Choroid plexus epithelial cell (primary cell): ENCODE data around the gene FCHSD2.
A peak's percentile ranks its signal among the peaks of the same experiment; 100 is the strongest.

ENCODE experiments used
- DNase-seq: peaks from one replicate; pipeline ENCODE4 v3.0.0-alpha.2; 2010; ENCODE audit warnings: low read depth
- H3K4me3 ChIP-seq: 2 replicates; pipeline ENCODE4 v1.5.1; 2011; ENCODE audit warnings: low read depth, mild to moderate bottlenecking, control low read depth, low read length, moderate library complexity
- TF ChIP-seq, protein P1 (sequence below): conservative IDR thresholded peaks from 2 replicates; pipeline ENCODE4 v1.5.1; 2011; ENCODE audit warnings: low read depth, mild to moderate bottlenecking, control low read depth, inconsistent platforms, low read length, moderate library complexity

The FCHSD2 gene

GRCh38 chr11:73100578-73100977 lies 41.5 kb downstream of the FCHSD2 start:
- no peak for DNase-seq
- TF ChIP-seq, protein P1, sequence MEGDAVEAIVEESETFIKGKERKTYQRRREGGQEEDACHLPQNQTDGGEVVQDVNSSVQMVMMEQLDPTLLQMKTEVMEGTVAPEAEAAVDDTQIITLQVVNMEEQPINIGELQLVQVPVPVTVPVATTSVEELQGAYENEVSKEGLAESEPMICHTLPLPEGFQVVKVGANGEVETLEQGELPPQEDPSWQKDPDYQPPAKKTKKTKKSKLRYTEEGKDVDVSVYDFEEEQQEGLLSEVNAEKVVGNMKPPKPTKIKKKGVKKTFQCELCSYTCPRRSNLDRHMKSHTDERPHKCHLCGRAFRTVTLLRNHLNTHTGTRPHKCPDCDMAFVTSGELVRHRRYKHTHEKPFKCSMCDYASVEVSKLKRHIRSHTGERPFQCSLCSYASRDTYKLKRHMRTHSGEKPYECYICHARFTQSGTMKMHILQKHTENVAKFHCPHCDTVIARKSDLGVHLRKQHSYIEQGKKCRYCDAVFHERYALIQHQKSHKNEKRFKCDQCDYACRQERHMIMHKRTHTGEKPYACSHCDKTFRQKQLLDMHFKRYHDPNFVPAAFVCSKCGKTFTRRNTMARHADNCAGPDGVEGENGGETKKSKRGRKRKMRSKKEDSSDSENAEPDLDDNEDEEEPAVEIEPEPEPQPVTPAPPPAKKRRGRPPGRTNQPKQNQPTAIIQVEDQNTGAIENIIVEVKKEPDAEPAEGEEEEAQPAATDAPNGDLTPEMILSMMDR, result no peak
- H3K4me3 ChIP-seq, result no peak overlapping the region

- H3K4me3 ChIP-seq, result no peak overlapping the region
- TF ChIP-seq, protein P1, result no peak
- no peak for DNase-seq
Observed at GRCh38 chr11:73099512-73100266, 42.4 kb downstream of the FCHSD2 start.

DNA sequence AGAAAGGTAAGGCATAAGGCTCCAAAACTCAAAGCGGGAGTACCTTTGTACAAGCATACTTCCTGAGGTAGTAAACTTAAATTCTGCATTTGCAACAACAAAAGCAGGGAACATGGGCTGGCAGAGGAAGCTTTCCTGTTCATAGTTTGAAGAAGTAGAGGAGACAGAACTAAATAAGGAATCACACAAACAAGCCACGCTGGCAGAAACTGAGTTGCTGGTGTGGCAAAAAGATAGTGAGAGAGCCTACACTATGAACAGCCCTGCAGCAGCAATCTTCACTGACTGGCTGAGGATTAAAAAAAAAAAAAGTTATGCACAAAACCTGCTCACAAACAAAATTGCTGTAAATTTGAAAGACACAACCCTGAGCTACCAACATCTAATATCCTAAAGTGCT lies 46.5 kb downstream of the FCHSD2 start:
- H3K4me3 ChIP-seq, result no peak overlapping the region
- TF ChIP-seq, protein P1, result no peak
- peak; percentile 19 for DNase-seq

DNA sequence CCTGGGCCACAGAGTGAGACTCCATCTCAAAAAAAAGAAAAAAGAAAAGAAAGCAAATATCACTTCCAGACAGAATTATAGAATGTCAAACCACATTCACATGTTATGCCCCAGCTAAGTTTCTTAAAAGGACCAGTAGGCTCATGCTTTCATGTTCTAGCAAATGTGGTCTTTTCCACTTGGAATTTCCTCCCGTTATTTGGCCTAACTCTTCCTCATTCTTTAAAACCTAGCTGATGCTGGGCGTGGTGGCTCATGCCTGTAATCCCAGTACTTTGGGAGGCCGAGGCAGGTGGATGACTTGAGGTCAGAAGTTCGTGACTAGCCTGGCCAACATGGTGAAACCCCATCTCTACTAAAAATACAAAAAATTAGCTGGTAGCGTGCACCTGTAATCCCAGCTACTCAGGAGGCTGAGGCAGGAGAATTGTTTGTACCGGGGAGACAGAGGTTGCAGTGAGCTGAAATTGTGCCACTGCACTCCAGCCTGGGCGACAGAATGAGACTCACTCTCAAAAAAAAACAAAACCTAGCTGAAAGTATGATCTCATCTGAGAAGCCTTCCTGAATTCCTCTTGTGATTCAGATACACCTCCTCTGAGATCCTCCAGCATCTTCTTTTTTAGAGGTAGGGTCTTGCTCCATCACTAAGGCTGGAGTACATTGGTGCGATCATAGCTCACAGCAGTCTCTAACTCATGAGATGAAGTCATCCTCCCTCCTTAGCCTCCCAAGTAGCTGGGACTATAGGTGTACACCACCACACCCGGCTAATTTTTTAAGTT lies 50.4 kb downstream of the FCHSD2 start:
- TF ChIP-seq, protein P1, result no peak
- H3K4me3 ChIP-seq, result no peak overlapping the region
- no peak for DNase-seq

- TF ChIP-seq, protein P1, result no peak
- peak; percentile 56 for DNase-seq
- no peak overlapping the region for H3K4me3 ChIP-seq
Observed at GRCh38 chr11:73087730-73088129, 54.4 kb downstream of the FCHSD2 start.

- H3K4me3 ChIP-seq, result no peak overlapping the region
- DNase-seq, result peak; percentile 36
- TF ChIP-seq, protein P1, result no peak
Observed at GRCh38 chr11:73085189-73085875, 56.8 kb downstream of the FCHSD2 start.
